ENCODE data around the gene TBC1D22B.

TBC1D22B gene, protein sequence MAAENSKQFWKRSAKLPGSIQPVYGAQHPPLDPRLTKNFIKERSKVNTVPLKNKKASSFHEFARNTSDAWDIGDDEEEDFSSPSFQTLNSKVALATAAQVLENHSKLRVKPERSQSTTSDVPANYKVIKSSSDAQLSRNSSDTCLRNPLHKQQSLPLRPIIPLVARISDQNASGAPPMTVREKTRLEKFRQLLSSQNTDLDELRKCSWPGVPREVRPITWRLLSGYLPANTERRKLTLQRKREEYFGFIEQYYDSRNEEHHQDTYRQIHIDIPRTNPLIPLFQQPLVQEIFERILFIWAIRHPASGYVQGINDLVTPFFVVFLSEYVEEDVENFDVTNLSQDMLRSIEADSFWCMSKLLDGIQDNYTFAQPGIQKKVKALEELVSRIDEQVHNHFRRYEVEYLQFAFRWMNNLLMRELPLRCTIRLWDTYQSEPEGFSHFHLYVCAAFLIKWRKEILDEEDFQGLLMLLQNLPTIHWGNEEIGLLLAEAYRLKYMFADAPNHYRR

DNA sequence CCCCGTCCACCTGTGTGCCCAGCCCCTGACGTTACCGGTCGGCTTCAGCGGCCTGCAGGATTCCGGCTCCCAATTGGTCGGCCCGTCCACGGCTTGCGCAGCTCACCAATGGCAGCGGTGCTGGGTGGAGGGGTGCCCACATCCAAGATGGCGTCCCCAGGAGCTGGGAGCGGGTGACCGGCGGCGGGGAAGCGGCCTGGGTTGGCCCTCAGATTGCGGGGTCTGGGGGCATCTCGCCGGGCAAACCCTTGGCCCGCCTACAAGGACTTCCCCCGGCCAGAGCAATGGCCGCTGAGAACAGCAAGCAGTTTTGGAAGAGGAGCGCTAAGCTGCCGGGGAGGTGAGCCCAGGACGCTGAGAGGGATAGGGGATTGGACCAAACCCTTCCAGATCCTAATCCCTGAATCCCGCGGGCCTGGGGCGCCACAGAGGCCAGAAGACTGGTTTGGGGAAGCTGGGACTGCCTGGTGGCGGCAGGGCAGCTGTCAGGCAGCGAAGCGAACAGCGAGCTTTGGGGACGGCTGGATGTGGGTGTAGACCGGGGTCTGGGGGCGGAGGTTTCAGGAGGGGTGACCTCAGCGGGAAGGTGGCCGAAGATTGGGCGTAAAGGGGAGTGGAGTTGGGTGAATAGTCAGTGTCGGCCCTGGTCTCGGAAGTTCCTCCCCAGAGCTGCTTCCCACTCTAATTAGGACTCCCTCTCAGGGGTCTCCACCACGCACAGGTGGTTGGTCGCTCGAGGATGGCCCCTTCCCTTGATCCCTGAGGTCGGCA is at the start of gene TBC1D22B, which contains the start of gene TMEM217:
Gene TBC1D22B, plus strand, starts transcription at position 139 of the 771 bp plus-strand sequence. Its CDS starts 146 bp downstream, at position 285.
Gene TMEM217, minus strand, starts transcription at position 511 of the 771 bp plus-strand sequence. CDS start 39,114 bp downstream, outside the sequence.
- DNase-seq: peak; percentile 95

DNA sequence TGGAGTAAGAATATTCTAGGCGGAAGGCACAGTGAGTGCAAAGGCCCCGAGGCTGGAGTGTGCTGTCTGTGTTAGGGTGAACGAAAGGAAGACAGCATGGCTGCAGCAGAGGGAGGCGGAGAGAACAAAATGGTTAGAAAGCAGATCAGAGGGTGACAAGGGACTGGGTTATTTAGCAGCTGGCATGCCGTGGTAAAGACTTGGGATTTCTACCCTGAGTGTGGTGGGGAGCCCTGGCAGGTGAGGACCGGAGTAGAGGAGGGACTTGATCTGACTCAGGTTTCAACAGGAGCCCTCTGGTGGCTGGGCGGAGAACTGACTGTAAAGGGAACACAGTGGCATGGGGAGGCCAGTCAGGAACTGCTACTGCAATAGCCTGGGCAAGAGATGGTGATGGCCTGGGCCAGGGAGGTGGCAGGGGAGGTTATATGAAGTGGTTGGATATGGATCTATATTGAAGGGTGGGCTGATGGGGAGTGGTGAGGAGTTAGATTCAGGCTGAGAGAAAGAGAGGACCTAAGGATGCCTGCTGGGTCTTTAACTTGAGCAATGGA is 49.6 kb upstream of the TBC1D22B start:
- DNase-seq: peak; percentile 79

DNA sequence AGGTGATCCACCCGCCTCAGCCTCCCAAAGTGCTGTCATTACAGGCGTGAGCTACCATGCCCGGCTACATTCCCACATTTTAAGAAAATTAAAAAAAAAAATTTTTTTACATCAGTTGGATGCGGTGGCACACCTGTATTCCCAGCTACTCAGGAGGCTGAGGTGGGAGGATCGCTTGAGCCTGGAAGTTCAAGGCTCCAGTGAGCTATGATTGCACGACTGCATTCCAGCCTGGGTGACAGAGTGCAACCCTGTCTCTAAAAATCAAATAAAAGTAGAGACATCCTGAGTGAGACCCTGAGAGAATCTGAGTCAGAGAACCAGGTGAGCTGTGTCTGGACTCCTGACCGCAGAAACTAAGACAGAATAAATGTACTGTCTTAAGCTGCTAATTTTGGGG is 48.8 kb upstream of the TBC1D22B start:
- DNase-seq: no peak

DNA sequence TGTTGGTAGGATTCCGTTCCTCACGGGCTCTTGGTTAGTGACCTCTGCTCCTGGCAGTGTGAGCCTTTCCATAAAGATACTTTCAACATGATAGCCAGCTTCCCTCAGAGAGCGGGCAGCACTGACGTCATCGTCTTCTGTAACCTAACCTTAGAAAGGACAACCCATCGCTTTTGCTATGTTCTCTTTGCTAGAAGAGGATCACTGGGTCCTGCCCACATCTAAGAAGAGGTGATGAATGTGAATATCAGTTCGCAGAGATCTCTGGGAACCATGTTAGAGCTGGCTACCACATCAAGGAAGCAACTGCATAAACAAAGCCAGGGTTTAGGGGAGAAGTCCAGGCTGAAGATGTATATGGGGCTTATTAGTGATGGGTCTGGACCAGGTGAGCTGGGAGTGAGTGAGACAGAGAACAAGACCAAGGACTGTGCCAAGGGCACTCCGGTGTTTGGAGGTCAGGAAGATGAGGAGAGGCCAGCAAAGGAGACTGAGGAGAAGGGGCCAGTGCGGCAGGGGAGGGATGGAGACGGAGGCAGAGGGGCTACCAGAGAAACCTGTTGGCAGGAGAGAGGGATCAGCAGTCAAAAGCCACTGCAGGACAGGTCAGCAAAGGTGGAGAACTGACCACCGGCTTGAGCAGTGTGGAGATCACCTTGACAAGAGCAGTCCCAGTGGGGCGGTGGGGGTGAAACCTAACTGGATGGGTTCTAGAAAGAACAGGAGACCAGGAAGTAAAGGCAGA is 47.9 kb upstream of the TBC1D22B start:
- DNase-seq: no peak

DNA sequence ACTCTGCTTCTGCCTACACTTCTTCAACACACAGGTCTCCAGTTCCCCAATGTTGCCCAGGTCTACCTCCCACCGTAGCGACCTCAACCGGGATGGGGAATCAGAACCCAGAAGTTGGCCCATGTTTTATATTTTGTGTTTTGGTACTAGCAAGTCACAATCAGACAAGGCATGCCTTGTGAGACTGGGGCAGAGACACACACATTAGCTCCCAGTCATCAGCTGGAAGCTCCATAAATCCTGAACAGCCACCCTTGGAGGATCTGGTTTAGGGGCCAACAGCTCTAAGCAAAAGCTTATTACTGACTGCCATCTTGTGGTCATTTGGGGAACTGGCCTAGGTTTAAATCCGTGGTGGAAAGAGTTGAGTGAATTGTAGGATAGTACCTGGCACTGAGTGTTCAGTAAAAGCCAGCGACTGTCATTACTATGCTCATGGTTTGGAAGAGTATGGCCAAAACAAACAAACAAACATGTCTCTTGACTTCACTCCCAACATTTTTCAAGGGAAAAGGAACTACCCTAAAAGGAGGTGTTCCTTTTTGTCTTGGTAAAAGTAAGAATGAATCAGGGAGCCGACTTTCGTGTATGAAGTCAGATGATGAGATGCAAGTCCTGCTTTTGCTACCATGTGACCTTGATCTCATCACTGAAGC is 47.1 kb upstream of the TBC1D22B start:
- DNase-seq: peak; percentile 84

DNA sequence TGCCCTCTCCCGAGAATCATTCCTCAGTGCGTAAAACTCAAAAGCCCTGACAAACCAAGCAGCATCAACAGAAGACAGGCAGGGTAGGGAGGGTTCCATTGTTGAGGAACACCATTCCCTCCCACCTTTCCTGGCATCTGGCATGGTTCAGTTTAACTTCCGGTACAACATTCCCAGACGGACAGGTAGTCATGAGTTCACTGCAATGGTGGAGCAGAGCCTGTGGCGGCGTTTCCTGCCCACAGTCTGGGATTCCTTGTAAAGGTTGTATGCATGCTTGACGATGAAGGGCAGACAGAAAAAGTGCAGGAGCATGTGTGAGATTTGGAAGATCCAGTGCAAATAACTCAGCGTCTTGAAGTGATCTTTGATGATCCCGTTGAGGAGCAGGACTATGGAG is 45.3 kb upstream of the TBC1D22B start:
- no peak for DNase-seq

DNA sequence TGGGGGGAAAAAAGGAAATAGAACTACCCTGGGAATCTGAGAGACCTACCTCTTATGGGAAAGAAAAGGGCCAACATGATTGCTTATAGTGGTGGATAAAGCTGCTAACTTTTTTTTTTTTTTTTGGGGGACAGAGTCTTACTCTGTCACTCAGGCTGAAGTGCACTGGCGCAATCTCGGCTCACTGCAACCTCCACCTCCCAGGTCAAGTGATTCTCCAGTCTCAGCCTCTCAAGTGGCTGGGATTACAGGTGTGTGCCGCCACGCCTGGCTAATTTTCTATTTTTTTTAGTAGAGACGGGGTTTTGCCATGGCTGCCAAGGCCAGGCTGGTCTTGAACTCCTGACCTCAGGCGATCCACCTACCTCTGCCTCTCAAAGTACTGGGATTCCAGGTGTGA is 39.5 kb upstream of the TBC1D22B start:
- no peak for DNase-seq

DNA sequence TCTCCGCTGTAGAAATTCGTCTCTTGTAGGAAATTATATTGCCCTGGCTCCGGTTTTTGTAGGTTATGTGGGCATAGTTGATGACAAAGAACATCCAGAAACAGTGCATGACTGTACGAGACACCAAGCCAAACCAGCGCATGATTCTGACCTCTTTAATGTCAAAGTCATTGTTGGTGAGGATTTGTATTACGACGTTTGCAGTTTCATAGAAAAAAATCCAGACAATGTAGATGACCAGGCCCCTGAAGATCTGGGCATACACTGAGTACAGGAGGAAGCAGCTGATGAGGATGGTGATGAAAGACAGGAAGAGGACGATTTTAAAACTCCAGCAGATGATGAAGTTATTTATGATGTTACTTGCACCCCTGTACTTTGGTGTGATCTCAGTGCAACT is 39.1 kb upstream of the TBC1D22B start:
- no peak for DNase-seq

DNA sequence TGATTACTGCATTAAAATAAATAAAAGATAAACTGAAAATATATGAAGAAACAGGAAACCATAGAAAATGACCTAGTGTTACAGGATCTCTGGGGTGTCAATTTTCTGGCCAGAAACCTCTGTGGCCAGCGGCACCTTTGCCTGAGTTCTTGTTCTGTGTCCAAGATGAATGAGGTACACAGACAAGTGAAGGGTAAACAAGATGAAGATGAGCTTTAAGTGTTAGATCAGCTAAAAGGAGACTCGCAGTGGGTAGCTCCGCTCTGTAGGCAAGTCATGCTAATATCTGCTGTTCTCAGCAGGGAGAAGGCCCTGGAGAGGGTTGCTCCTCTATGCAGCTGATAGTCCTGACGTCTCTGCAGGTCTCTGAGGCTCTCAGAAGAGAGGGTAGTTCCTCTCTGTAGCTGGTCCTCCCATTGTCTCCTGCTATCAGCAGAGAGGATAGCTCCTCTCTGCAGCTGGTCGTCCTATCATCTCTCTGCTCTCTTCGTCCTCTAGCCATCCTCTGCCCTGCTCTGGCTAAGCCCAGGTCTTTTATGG is 35.9 kb upstream of the TBC1D22B start:
- DNase-seq: no peak

DNA sequence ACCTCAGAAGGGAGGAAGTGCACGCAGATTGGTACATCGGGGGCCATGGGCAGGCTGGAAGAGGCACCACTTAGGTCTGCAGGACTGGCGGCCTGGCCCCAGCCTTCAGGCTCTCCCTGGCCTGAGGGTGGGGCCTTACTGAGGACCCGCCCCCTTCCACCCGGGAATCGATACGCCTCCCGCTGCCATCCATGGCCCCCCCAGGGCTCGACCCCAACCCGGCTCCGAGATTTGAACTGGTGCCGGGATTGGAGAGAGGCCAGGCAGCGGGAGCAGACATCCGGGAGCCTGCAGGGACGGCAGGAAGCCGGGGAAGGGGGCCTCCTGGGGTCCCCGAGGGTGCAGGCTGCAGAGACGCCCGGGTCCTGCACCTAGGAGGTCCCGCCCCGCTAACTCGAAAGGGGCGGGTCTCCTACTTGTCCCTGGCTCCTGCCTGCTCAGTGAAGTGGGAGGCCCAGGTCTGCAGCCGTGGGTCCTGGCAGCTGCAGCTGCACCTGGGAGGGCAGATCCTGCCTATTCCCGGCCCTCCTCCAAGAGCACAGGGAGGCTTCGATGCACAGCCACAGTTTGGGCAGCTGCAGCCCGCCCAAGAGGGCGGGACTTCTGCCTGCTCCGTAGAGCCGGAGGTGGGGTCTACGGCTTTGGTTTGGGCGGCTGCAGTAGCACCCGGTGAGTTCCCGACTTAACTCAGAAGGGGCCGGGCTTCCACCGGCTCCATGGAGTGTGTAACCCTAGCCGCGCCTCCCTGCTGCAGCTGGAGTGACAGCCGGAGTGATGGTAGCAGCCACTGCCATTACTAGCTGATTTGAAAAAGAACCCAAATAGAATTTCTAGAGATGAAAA is 35.2 kb upstream of the TBC1D22B start:
- peak; percentile 98 for DNase-seq

DNA sequence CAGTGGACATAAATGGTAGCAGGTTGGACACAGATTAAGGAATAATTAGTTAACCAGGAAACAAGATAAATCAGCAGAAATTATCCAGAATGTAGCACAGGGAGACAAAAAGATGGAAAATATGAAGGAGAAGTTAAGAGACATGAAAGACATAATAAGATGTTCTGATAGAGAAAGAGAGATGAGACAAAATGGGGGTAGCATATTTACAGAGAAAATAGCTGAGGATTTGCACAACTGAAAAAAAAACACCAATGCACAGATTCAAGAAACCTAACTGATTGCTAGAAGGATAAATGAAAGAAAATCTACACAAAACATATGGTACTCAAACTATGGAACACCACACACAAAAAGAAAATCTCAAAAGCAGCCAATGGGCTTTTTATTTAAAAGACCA is 34.6 kb upstream of the TBC1D22B start:
- peak; percentile 42 for DNase-seq

DNA sequence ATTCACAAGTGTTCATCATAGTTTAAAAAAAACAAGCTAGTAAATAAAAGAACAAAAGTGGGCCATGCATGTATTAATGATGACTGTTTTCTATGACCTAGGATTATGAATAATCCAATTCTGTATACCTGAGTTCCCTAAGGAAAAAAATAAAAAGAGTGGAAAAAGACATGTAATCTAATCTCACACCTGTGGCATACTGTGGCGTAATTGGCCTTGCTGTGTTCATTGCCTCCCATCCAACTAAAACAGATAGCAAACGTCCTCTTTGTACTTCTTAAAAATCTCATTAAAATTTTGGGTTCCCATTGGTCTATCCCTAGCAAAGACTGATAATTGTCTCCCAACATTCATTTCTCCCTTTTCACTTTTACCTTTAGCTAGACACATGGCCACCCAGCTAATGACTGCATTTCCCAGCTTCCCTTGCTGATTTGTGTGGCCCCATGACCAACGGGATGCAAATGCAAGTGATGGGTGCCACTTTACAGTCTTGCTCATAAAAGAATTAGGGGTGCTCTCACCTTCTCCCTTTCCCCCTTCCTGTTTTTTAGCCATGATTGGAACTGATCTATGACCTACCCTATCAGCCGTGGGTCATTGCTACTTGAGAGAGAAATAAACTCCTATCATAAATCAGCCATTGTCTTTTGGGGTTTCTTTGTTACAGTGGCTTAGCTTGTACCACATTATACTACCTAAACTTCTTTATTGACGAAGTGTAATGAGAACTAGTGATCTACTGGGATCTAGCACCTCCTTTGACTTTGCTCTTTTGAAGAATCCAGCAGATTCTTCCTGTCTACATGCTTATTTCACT is 32.0 kb upstream of the TBC1D22B start:
- peak; percentile 41 for DNase-seq

DNA sequence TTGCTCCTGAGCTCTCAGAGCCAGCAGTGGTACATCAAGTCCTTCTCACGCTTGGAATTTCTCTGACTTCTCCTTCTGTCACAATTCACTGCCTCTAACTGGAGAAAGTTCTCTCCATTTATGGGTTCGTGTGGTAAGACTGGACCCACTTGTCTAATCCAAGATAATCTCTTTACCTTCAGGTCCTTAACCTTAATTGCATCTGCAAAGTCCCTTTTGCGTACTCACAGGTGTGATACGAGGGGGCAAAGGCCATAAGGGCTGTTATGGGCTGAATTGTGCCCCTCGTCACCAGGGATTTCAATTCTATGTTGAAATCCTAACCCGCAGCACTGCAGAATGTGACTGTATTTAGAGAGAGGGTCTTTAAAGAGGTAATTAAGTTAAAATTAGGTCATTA is 27.5 kb upstream of the TBC1D22B start:
- DNase-seq: no peak

DNA sequence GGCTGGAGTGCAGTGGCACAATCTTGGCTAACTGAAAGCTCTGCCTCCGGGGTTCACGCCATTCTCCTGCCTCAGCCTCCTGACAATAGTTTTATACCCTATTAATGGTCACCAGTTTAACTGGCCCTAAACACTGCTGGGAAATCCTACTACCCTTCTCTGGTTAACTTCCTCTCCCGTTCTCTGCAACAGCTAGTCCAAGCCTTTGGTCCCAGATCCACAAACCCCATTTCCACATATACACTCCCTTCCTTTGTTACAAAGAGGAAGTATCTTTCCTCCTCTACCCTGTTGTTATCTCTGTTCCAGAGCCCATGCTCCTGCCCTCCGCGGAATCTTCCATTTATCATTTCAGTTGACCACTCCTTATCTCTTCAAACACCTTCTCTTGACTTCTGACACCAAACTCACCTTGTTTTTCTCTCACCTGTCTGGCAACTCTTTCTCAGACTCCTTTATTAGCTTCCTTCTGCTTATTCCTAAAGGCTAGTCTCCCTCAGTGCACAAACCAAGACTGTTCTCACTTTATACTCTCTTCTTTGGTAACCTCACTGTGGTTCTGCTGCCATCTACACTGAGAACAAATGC is 25.0 kb upstream of the TBC1D22B start:
- DNase-seq: no peak

DNA sequence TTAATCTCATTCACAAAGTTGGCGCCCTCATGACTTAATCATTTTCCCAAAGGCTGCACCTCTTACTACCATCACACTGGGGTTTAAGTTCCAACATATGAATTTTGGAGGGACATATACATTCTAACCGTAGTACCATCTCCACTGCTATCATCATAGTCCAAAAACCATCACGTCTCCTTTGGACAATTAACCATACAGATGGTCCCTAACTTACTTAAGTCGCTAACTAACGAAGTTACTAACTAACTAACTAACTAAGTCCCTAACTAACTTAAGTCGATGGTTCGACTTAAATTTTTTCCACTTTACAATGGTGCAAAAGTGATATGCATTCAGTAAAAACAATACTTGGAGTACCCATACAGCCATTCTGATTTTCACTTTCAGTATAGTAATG is 24.0 kb upstream of the TBC1D22B start:
- no peak for DNase-seq

DNA sequence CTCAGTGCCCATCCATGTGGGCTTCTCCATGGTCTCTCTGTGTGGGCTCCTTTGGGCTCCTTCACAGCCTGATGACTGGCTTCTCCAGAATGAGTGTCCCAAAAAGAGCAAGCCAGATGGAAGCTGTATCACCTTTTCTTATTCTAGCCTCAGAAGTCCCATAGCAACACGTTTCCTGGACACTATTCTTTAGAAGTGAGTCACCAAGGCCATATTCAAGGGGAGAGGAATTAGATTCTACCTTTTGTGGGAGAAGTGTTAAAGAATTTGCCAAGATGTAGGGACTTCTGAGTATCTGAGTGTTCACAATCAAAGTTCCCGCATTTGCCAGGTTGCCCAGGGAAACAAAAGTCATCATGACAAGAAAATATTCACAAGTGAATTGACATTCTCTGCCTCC is 20.7 kb upstream of the TBC1D22B start:
- DNase-seq: no peak

DNA sequence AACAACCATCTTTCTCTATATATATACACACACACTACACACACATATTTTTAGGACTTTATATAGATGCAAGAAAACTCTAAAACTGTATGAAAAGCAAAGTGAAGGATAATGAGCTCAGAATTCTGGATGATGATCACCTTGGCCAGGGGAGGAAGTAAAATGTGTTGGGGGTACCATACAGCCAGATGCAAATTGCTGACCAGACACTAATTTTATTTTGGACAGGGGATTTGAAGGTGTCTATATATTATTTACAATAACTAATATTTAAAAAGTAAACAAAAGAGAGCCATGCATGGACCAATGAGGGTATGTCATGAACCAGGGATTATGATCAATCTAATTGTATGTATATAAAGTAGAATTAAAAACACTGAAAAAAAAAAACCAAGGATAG is 19.8 kb upstream of the TBC1D22B start:
- DNase-seq: no peak

DNA sequence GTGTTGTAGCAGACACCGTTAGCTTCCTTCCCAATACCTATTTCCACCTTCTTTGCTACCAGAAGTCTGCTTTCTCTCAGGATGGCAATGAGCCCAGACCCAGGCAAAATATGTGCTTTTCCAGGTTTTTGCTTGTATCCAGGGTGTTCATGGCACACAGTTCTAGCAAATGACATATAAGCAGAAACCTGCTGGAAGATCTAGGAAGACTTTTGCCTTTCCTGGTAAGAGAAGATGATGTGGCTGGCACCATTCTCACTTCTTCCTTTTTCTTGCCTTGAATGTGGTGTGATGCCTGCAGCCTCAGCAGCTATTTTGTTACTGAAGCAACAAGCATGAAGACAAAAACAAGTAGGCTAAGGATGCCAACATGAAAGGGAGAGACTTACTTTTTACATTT is 19.2 kb upstream of the TBC1D22B start:
- DNase-seq: no peak

DNA sequence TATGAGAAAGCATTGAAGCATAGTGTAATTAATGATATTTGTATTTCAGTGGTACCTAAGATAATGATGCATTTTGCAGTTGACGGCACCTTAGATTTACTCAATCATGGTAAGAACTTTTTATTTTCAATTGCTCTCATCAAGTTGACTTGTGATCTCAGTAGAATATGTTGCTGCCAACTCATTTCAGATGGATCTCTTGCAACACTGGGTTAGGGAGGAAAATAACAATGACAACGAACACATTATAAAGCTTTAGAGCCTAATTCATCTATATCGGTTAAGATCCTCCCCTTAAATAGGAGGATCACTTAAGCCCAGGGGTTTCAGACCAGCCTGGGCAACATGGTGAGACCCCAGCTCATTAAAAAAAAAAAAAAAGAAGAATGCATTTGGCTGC is 18.0 kb upstream of the TBC1D22B start:
- DNase-seq: no peak
